NT2/D1 (cell line): ENCODE data around the gene PODN.

Source experiments
- DNase-seq: peaks from one replicate; pipeline ENCODE4 v3.0.0-alpha.2; 2011; ENCODE audit warnings: low read depth, low spot score
- H3K27me3 ChIP-seq: 2 replicates; pipeline ENCODE4 v1.6.0; 2011; ENCODE audit warnings: mild to moderate bottlenecking; ENCODE audit not compliant: insufficient read length, insufficient read depth
- H3K36me3 ChIP-seq: 2 replicates; pipeline ENCODE4 v1.6.1; 2011; ENCODE audit warnings: mild to moderate bottlenecking, low read length, mixed read lengths; ENCODE audit not compliant: insufficient read depth, insufficient read length
- H3K4me1 ChIP-seq: 2 replicates; pipeline ENCODE4 v1.5.1; 2011; ENCODE audit not compliant: insufficient read depth, insufficient read length
- H3K4me3 ChIP-seq: 2 replicates; pipeline ENCODE4 v1.5.1; 2011; ENCODE audit warnings: low read depth; ENCODE audit not compliant: insufficient read length
- H3K9ac ChIP-seq: 2 replicates; pipeline ENCODE4 v1.6.0; 2011; ENCODE audit warnings: low read depth; ENCODE audit not compliant: insufficient read length
- H3K9me3 ChIP-seq: 2 replicates; pipeline ENCODE4 v1.5.1; 2011; ENCODE audit warnings: mild to moderate bottlenecking, low read length; ENCODE audit not compliant: insufficient read depth
- SUZ12 ChIP-seq: IDR thresholded peaks from 2 replicates; pipeline ENCODE4 v1.6.1; 2011; ENCODE audit not compliant: insufficient read length, insufficient read depth; ENCODE audit errors: extremely low read depth
- YY1 ChIP-seq: IDR thresholded peaks from 2 replicates; pipeline ENCODE4 v1.6.1; 2011; ENCODE audit not compliant: insufficient read length, insufficient read depth
- ZNF274 ChIP-seq: IDR thresholded peaks from 2 replicates; pipeline ENCODE4 v1.6.1; 2011; ENCODE audit warnings: mild to moderate bottlenecking, low read depth, low read length

Gene PODN

GRCh38 chr1:53075761-53076163 lies 13.7 kb downstream of the PODN start:
- no peaks in the 10 kb centered on the region for H3K27me3 ChIP-seq
- no peak for TF ChIP-seq ZNF274
- TF ChIP-seq SUZ12 = no peak
- TF ChIP-seq YY1 = no peak
- DNase-seq = no peak
- no peaks in the 10 kb centered on the region for H3K36me3 ChIP-seq
- no peak overlapping the region for H3K9ac ChIP-seq
- no peak overlapping the region for H3K4me3 ChIP-seq
- H3K9me3 ChIP-seq = no peaks in the 10 kb centered on the region
- H3K4me1 ChIP-seq = peaks cover 8% of the 10 kb centered on the region

- Histone ChIP-seq H3K36me3 (no peaks in the 10 kb centered on the region), H3K4me3 (no peak overlapping the region), H3K4me1 (peaks cover 8% of the 10 kb centered on the region), H3K9ac (no peak overlapping the region), H3K27me3 (no peaks in the 10 kb centered on the region), H3K9me3 (no peaks in the 10 kb centered on the region)
- no peak for TF ChIP-seq ZNF274
- TF ChIP-seq SUZ12 = no peak
- TF ChIP-seq YY1 = no peak
- no peak for DNase-seq
Observed at GRCh38 chr1:53076165-53076564, 14.2 kb downstream of the PODN start.

- no peak for TF ChIP-seq YY1
- no peak for TF ChIP-seq ZNF274
- TF ChIP-seq SUZ12 = no peak
- Histone ChIP-seq H3K9ac (no peak overlapping the region), H3K4me3 (no peak overlapping the region), H3K9me3 (no peaks in the 10 kb centered on the region), H3K4me1 (peaks cover 14% of the 10 kb centered on the region), H3K36me3 (no peaks in the 10 kb centered on the region), H3K27me3 (no peaks in the 10 kb centered on the region)
- DNase-seq = no peak
Observed at GRCh38 chr1:53076721-53077598, 14.9 kb downstream of the PODN start.

GRCh38 chr1:53077599-53077965 lies 15.6 kb downstream of the PODN start:
- no peaks in the 10 kb centered on the region for H3K36me3 ChIP-seq
- H3K4me1 ChIP-seq = peaks cover 20% of the 10 kb centered on the region
- H3K4me3 ChIP-seq = no peak overlapping the region
- no peak overlapping the region for H3K9ac ChIP-seq
- TF ChIP-seq ZNF274 (no peak), SUZ12 (no peak), YY1 (no peak)
- no peak for DNase-seq
- H3K27me3 ChIP-seq = no peaks in the 10 kb centered on the region
- H3K9me3 ChIP-seq = no peaks in the 10 kb centered on the region

- no peak for DNase-seq
- peaks cover 23% of the 10 kb centered on the region for H3K4me1 ChIP-seq
- H3K4me3 ChIP-seq = no peak overlapping the region
- no peaks in the 10 kb centered on the region for H3K36me3 ChIP-seq
- H3K9me3 ChIP-seq = no peaks in the 10 kb centered on the region
- H3K27me3 ChIP-seq = no peaks in the 10 kb centered on the region
- H3K9ac ChIP-seq = no peak overlapping the region
- no peak for TF ChIP-seq YY1
- no peak for TF ChIP-seq SUZ12
- no peak for TF ChIP-seq ZNF274
Observed at GRCh38 chr1:53078333-53079101, 16.5 kb downstream of the PODN start.

GRCh38 chr1:53079251-53079650 lies 17.2 kb downstream of the PODN start:
- Histone ChIP-seq H3K9ac (no peak overlapping the region), H3K4me1 (peaks cover 18% of the 10 kb centered on the region), H3K9me3 (no peaks in the 10 kb centered on the region), H3K27me3 (no peaks in the 10 kb centered on the region), H3K36me3 (no peaks in the 10 kb centered on the region), H3K4me3 (no peak overlapping the region)
- no peak for DNase-seq
- TF ChIP-seq ZNF274 (no peak), SUZ12 (no peak), YY1 (no peak)

- no peaks in the 10 kb centered on the region for H3K9me3 ChIP-seq
- no peaks in the 10 kb centered on the region for H3K36me3 ChIP-seq
- no peaks in the 10 kb centered on the region for H3K27me3 ChIP-seq
- H3K9ac ChIP-seq = no peak overlapping the region
- H3K4me1 ChIP-seq = peaks cover 15% of the 10 kb centered on the region
- TF ChIP-seq SUZ12 (no peak), YY1 (no peak), ZNF274 (no peak)
- DNase-seq = no peak
- no peak overlapping the region for H3K4me3 ChIP-seq
Observed at GRCh38 chr1:53080041-53080440, 18.0 kb downstream of the PODN start.
